Endothelial cell of umbilical vein (primary cell): ENCODE data around the gene APOO. TPM values are rescaled to one million over a fixed set of nuclear protein-coding genes. Genes with fewer than 3 reads are reported as not detected.

Experiments used
- Bru-seq: library from RNA; stranded (reverse); fragments of 400-500 nt; gene quantifications from one replicate; lab custom pipeline; 2021; lab: Mats Ljungman, UMichigan
- BruChase-seq, 2 experiments: library from RNA; stranded (reverse); fragments of 400-500 nt; gene quantifications; one replicate each; lab custom pipeline; 2021; lab: Mats Ljungman, UMichigan
- BruUV-seq: library from RNA; stranded (reverse); fragments of 400-500 nt; replicated peaks from 2 replicates; lab custom pipeline; 2021; lab: Mats Ljungman, UMichigan
- CTCF ChIA-PET: fragments of 300-600, 350-600 bp; sonication (Branson Sonifier 250); formaldehyde crosslinking; loops from one replicate; lab custom pipeline; 2021; ENCODE audit warnings: antibody characterized with exemption, inconsistent platforms; lab: Charles Lee
- POLR2A ChIA-PET: fragments of 300-600, 350-600 bp; sonication (Branson Sonifier 250); formaldehyde crosslinking; loops from one replicate; lab custom pipeline; 2021; ENCODE audit warnings: antibody characterized with exemption, inconsistent platforms; lab: Charles Lee
- DNase-seq: peaks from one replicate; pipeline ENCODE4 v3.0.0-alpha.2; 2011; ENCODE audit warnings: low read depth, low spot score
- FAIRE-seq: peaks from 2 replicates; lab custom pipeline; 2011; peaks lifted over from hg19 to GRCh38; lab: Jason Lieb, UNC
- H2AFZ ChIP-seq: 2 replicates; pipeline ENCODE4 v1.6.0; 2012; ENCODE audit warnings: low read depth, low read length, control low read depth, inconsistent platforms
- H3K27ac ChIP-seq: 2 replicates; pipeline ENCODE4 v1.5.1; 2011; ENCODE audit warnings: low read depth, mild to moderate bottlenecking, control low read depth, low read length, moderate library complexity; ENCODE audit not compliant: insufficient read depth
- H3K27me3 ChIP-seq, 2 experiments: 2 replicates each; pipeline versions ENCODE4 v1.6.0 to v1.6.1; 2011; ENCODE audit warnings: low read length in 2 of 2, mixed read lengths in 1 of 2; ENCODE audit not compliant: control insufficient read depth in 2 of 2, insufficient read depth in 2 of 2
- H3K36me3 ChIP-seq, 2 experiments: 2 replicates in 1 of 2; 3 replicates in 1 of 2; pipeline ENCODE4 v1.5.1; 2011; ENCODE audit warnings: low read length in 2 of 2, mild to moderate bottlenecking in 1 of 2, moderate library complexity in 1 of 2; ENCODE audit not compliant: control insufficient read depth in 2 of 2, insufficient read depth in 2 of 2; ENCODE audit errors: extremely low read depth in 1 of 2
- H3K4me1 ChIP-seq: 3 replicates; pipeline ENCODE4 v1.5.1; 2011; ENCODE audit warnings: mild to moderate bottlenecking, low read length; ENCODE audit not compliant: control insufficient read depth, insufficient read depth; ENCODE audit errors: extremely low read depth
- H3K4me2 ChIP-seq: 2 replicates; pipeline ENCODE4 v1.6.1; 2011; ENCODE audit warnings: low read length, control low read depth, mixed read lengths; ENCODE audit not compliant: insufficient read depth
- H3K4me3 ChIP-seq, 3 experiments: fragments of 200-600 bp in 1 of 3; sonication (generic), shearing (Covaris generic) in 1 of 3; replicated peaks in 1 of 3; 2 replicates each; pipeline ENCODE4 v1.5.1; 2011 to 2016; ENCODE audit warnings: control low read depth in 3 of 3, low read length in 3 of 3, mild to moderate bottlenecking in 2 of 3, inconsistent platforms in 1 of 3, low read depth in 1 of 3, moderate library complexity in 1 of 3; ENCODE audit not compliant: insufficient read depth in 1 of 3
- H3K79me2 ChIP-seq: 2 replicates; pipeline ENCODE4 v1.6.0; 2012; ENCODE audit warnings: low read length, inconsistent platforms; ENCODE audit not compliant: control insufficient read depth, insufficient read depth
- H3K9ac ChIP-seq: replicated peaks from 2 replicates; pipeline ENCODE3; 2011; ENCODE audit warnings: low read length, control low read depth; ENCODE audit not compliant: insufficient read depth; ENCODE audit errors: extremely low read depth
- H3K9me1 ChIP-seq: replicated peaks from 3 replicates; pipeline ENCODE4 v1.6.0; 2011; ENCODE audit warnings: mild to moderate bottlenecking, low read length; ENCODE audit not compliant: control insufficient read depth, insufficient read depth; ENCODE audit errors: extremely low read depth
- H3K9me3 ChIP-seq: replicated peaks from 2 replicates; pipeline ENCODE4 v1.5.1; 2012; ENCODE audit warnings: low read length, inconsistent platforms; ENCODE audit not compliant: control insufficient read depth, insufficient read depth
- H4K20me1 ChIP-seq: replicated peaks from 2 replicates; pipeline ENCODE3; 2011; ENCODE audit warnings: mild to moderate bottlenecking, low read length; ENCODE audit not compliant: control insufficient read depth, insufficient read depth; ENCODE audit errors: extremely low read depth
- CTCF ChIP-seq, 2 donors: IDR thresholded peaks; 1 replicate in 1 of 2; 2 replicates in 1 of 2; pipeline ENCODE4 v1.5.1; 2011; ENCODE audit warnings: low read length in 2 of 2, mild to moderate bottlenecking in 2 of 2, moderate library complexity in 2 of 2, control low read depth in 1 of 2, inconsistent platforms in 1 of 2, low read depth in 1 of 2; ENCODE audit not compliant: insufficient read depth in 1 of 2; ENCODE audit errors: extremely low read depth in 1 of 2
- JUN ChIP-seq: IDR thresholded peaks from 2 replicates; pipeline ENCODE4 v1.6.1; 2011; ENCODE audit warnings: borderline replicate concordance, low read depth; ENCODE audit not compliant: insufficient read length, insufficient read depth
- MAX ChIP-seq: IDR thresholded peaks from 2 replicates; pipeline ENCODE4 v1.6.1; 2011; ENCODE audit not compliant: insufficient read depth, insufficient read length
- POLR2A ChIP-seq: IDR thresholded peaks from 2 replicates; pipeline ENCODE4 v1.6.1; 2012; ENCODE audit warnings: low read depth, mild to moderate bottlenecking, control low read depth, low read length
- POLR2AphosphoS5 ChIP-seq: IDR thresholded peaks from 2 replicates; pipeline ENCODE4 v1.6.1; 2012; ENCODE audit warnings: low read depth, mild to moderate bottlenecking, control low read depth, low read length, moderate library complexity; ENCODE audit not compliant: insufficient read depth
- dilution Hi-C: fragments of 300-500 bp; cut with MboI; formaldehyde crosslinking; loops from one replicate; pipeline ENCODE4 v1.15.0; 2019; ENCODE audit warnings: low sequenced_read_pairs; ENCODE audit not compliant: extremely low pct_ligation_motif_present
- intact Hi-C: fragments of 100-400 bp; cut with micrococcal nuclease; formaldehyde crosslinking; loops from one replicate; pipeline ENCODE4 v1.10.0; 2022
- long read RNA-seq: library from polyadenylated mRNA; stranded (forward); transcript quantifications from one replicate; pipeline ENCODE4 v2.0.0, GENCODE V29; 2021
- polyA minus RNA-seq, 3 experiments: library from RNA; depleted of rRNA, polyadenylated mRNA; stranded (reverse); fragments of >200 nt; gene quantifications; 1 replicate in 1 of 3; 2 replicates in 2 of 3; pipeline ENCODE4 v1.2.3, GENCODE V29; 2011
- polyA plus RNA-seq, 4 experiments: library from polyadenylated mRNA; depleted of rRNA in 3 of 4; stranded (reverse) in 3 of 4; unstranded in 1 of 4; fragments of >200 nt; gene quantifications; 2 replicates each; pipeline versions ENCODE4 v1.2.1 to v1.2.3, GENCODE V29; 2011 to 2012; ENCODE audit warnings: missing spikeins in 1 of 4
- total RNA-seq: library from RNA; stranded (reverse); gene quantifications from 2 replicates; pipeline ENCODE4 v1.2.3, GENCODE V29; 2021

The APOO gene
- total RNA-seq (20.9 and 24.3 TPM in 2 replicates), polyA plus RNA-seq (7.6 and 9.8 TPM in 2 replicates), polyA minus RNA-seq (3.4 and 6.6 TPM in 2 replicates), Bru-seq, nascent RNA (percentile 50 among the genes with signal in this experiment), BruChase-seq, experiment 1, labeled RNA remaining after a 6-hour chase (percentile 47 among the genes with signal in this experiment), BruChase-seq, experiment 2, labeled RNA remaining after a 2-hour chase (percentile 46 among the genes with signal in this experiment)
- 14.2 and 14.5 TPM in 2 replicates for polyA plus RNA-seq (2011; cell fraction: cytosol; rRNA removed)
- polyA plus RNA-seq (2011; cell fraction: nucleus; rRNA removed) = 6.9 and 7.6 TPM in 2 replicates
- polyA plus RNA-seq (2012) = 31.7 and 34.1 TPM in 2 replicates
- 11.3 TPM for polyA minus RNA-seq (2011; cell fraction: cytosol; rRNA and poly(A)+ RNA removed)
- polyA minus RNA-seq (2011; cell fraction: nucleus; rRNA and poly(A)+ RNA removed) = 3.1 and 3.4 TPM in 2 replicates
- long read RNA-seq, transcript APOO-201 (9 exons, 1,118 nt) = major isoform, 17 of 44 reads
- long read RNA-seq, partial matches to known transcripts = 4 of 44 reads
- long read RNA-seq, other reads (novel, unspliced or antisense) = 23 of 44 reads

GRCh38 chrX:23907498-23908218 lies at the start of gene APOO, which contains the start of gene CXorf58:
TSS of gene APOO (minus strand) at chrX:23907938. CDS start at chrX:23907702, 236 bp downstream.
TSS of gene CXorf58 (plus strand) at chrX:23908006. CDS start at chrX:23910303, 2,297 bp downstream.
- POLR2A ChIA-PET = interaction anchor here (1.5 kb wide), 1 partner anchor 125 kb away, joined by 5 read pairs; the partner anchor contains the start of gene SAT1
- Histone ChIP-seq H3K27me3 (no peaks in the 10 kb centered on the region), H3K4me1 (peaks cover 5% of the 10 kb centered on the region), H4K20me1 (no peaks in the 10 kb centered on the region), H3K4me2 (peak within 1 kb of the TSS; percentile 83), H3K36me3 (no peaks in the 10 kb centered on the region), H3K79me2 (peaks cover 4% of the 10 kb centered on the region), H3K27ac (peak within 1 kb of the TSS; percentile 68), H3K9me3 (no peaks in the 10 kb centered on the region), H3K4me3 (peak within 1 kb of the TSS; percentile 51 to 82 (median 72)), H2AFZ (peak within 1 kb of the TSS; percentile 61), H3K9ac (peak within 1 kb of the TSS; percentile 84), H3K9me1 (no peaks in the 10 kb centered on the region)
- intact Hi-C loops = loop anchor here (1.0 to 10.0 kb wide), 4 partner anchors 118 to 335 kb away; partner anchors contain the start of gene EIF2S3
- TF ChIP-seq POLR2AphosphoS5 = no peak
- peak; percentile 71 to 83 for TF ChIP-seq CTCF (IDR thresholded peaks at IDR 0.05; ENCODE audit: extremely low read depth in 1 of 2, insufficient read depth in 1 of 2, low read depth in 1 of 2, low read length in 2 of 2)
- TF ChIP-seq MAX = peak; percentile 3
- no peak for TF ChIP-seq JUN
- peak; percentile 39 for TF ChIP-seq POLR2A
- dilution Hi-C loops = no loop called here
- FAIRE-seq = peak; percentile 85
- peak; percentile 91 for DNase-seq
- CTCF ChIA-PET = interaction anchor here (0.6 to 3.7 kb wide), 8 partner anchors 13 to 952 kb away, joined by 3 to 41 read pairs (median 4); partner anchors contain the start of genes ACOT9 and EIF2S3
- TSS peak; percentile 33 for BruUV-seq
